GM12892 (cell line): ENCODE measurements around the gene PLCZ1.
"Not testable (repeated sequence)": the region's sequence is repeated elsewhere in the genome, so short reads cannot be mapped to it uniquely, and the experiment has no call there.

Experiments used
- POLR2A ChIP-seq: IDR thresholded peaks from 2 replicates; pipeline ENCODE4 v1.6.1; 2011; ENCODE audit warnings: low read depth, low read length, control low read depth
- POLR2AphosphoS5 ChIP-seq: IDR thresholded peaks from 2 replicates; pipeline ENCODE4 v1.6.1; 2011; ENCODE audit warnings: low read depth, low read length, control low read depth
- TAF1 ChIP-seq: IDR thresholded peaks from 2 replicates; pipeline ENCODE4 v1.6.1; 2011; ENCODE audit warnings: low read depth, mild to moderate bottlenecking, control low read depth, low read length, borderline replicate concordance

- TF ChIP-seq POLR2AphosphoS5, TAF1, POLR2A: not testable (repeated sequence)
Observed at GRCh38 chr12:18766479-18766878, 28.7 kb upstream of the PLCZ1 start.
